IMR-90 (cell line): ENCODE results near the gene ATP23. TPM values are rescaled to one million over a fixed set of nuclear protein-coding genes. Genes with fewer than 3 reads are reported as not detected.

Experiments
- ATAC-seq: fragments of 200-7000 bp; cut with Tn5 transposase; 2 replicates; pipeline ENCODE4 v1.9.1; 2020; ENCODE audit warnings: low read depth, mild to moderate bottlenecking, moderate library complexity
- BruUV-seq: library from RNA; stranded (reverse); fragments of 400-500 nt; replicated peaks from 2 replicates; lab custom pipeline; 2021; lab: Mats Ljungman, UMichigan
- CTCF ChIA-PET: fragments of 300-600 bp; formaldehyde crosslinking; extraction: SDS; loops from one replicate; lab custom pipeline; 2021; ENCODE audit warnings: antibody characterized with exemption; lab: Yijun Ruan, JAX
- POLR2A ChIA-PET: fragments of 300-600 bp; sonication (Branson Sonifier 250); formaldehyde crosslinking; loops from one replicate; lab custom pipeline; 2022; ENCODE audit warnings: antibody characterized with exemption; ENCODE audit not compliant: unreplicated experiment; lab: Charles Lee
- DNase-seq: peaks from one replicate; pipeline ENCODE4 v3.0.0; 2013
- H2AFZ ChIP-seq: replicated peaks from 2 replicates; pipeline ENCODE3; 2013; ENCODE audit warnings: low read length, mild to moderate bottlenecking; ENCODE audit not compliant: poor library complexity
- H2AK5ac ChIP-seq: 2 replicates; pipeline ENCODE4 v1.6.1; 2013; ENCODE audit warnings: low read depth, low read length, inconsistent platforms
- H2AK9ac ChIP-seq: replicated peaks from 2 replicates; pipeline ENCODE3; 2013; ENCODE audit warnings: mild to moderate bottlenecking, low read depth, low read length, moderate library complexity; ENCODE audit not compliant: poor library complexity
- H2BK120ac ChIP-seq: 2 replicates; pipeline ENCODE4 v1.6.1; 2013; ENCODE audit warnings: low read depth, low read length, inconsistent platforms
- H2BK15ac ChIP-seq: 3 replicates; pipeline ENCODE4 v1.6.1; 2013; ENCODE audit warnings: low read depth, low read length, inconsistent platforms
- H2BK20ac ChIP-seq: 2 replicates; pipeline ENCODE4 v1.6.1; 2013; ENCODE audit warnings: low read depth, mild to moderate bottlenecking, inconsistent platforms, low read length, moderate library complexity
- H2BK5ac ChIP-seq: 2 replicates; pipeline ENCODE4 v1.6.1; 2013; ENCODE audit warnings: mild to moderate bottlenecking, low read depth, low read length, inconsistent platforms; ENCODE audit not compliant: poor library complexity, severe bottlenecking
- H3K14ac ChIP-seq: replicated peaks from 2 replicates; pipeline ENCODE4 v1.6.1; 2013; ENCODE audit warnings: low read depth, low read length, inconsistent platforms
- H3K18ac ChIP-seq: 2 replicates; pipeline ENCODE4 v1.6.1; 2013; ENCODE audit warnings: low read depth, low read length, control low read depth
- H3K23ac ChIP-seq: 2 replicates; pipeline ENCODE4 v1.6.1; 2013; ENCODE audit warnings: low read depth, low read length, inconsistent platforms
- H3K27ac ChIP-seq: 2 replicates; pipeline ENCODE4 v1.5.1; 2013; ENCODE audit warnings: mild to moderate bottlenecking, control low read depth, low read length; ENCODE audit not compliant: insufficient read depth
- H3K27me3 ChIP-seq: 2 replicates; pipeline ENCODE4 v1.6.1; 2013; ENCODE audit warnings: low read length; ENCODE audit not compliant: control insufficient read depth, insufficient read depth
- H3K36me3 ChIP-seq: 2 replicates; pipeline ENCODE4 v1.6.1; 2013; ENCODE audit warnings: low read length, mixed read lengths; ENCODE audit not compliant: control insufficient read depth, insufficient read depth
- H3K4ac ChIP-seq: 2 replicates; pipeline ENCODE4 v1.6.1; 2013; ENCODE audit warnings: low read depth, low read length, inconsistent platforms
- H3K4me1 ChIP-seq: 2 replicates; pipeline ENCODE4 v1.6.1; 2013; ENCODE audit warnings: low read length, mixed read lengths; ENCODE audit not compliant: control insufficient read depth, insufficient read depth
- H3K4me2 ChIP-seq: 2 replicates; pipeline ENCODE4 v1.6.1; 2013; ENCODE audit warnings: low read depth, mild to moderate bottlenecking, control low read depth, low read length, moderate library complexity
- H3K4me3 ChIP-seq: 2 replicates; pipeline ENCODE4 v1.5.1; 2013; ENCODE audit warnings: low read depth, mild to moderate bottlenecking, control low read depth, low read length, moderate library complexity; ENCODE audit not compliant: insufficient read depth
- H3K56ac ChIP-seq: 2 replicates; pipeline ENCODE4 v1.6.1; 2013; ENCODE audit warnings: low read length, inconsistent platforms; ENCODE audit not compliant: insufficient read depth; ENCODE audit errors: extremely low read depth
- H3K79me1 ChIP-seq, 2 experiments: 2 replicates each; pipeline ENCODE4 v1.6.1; 2013; ENCODE audit warnings: low read length in 2 of 2, inconsistent platforms in 1 of 2, low read depth in 1 of 2
- H3K9ac ChIP-seq: 2 replicates; pipeline ENCODE4 v1.6.1; 2013; ENCODE audit warnings: low read depth, low read length, control low read depth
- H3K9me1 ChIP-seq: 2 replicates; pipeline ENCODE4 v1.6.1; 2013; ENCODE audit warnings: low read length, inconsistent platforms; ENCODE audit not compliant: insufficient read depth
- H3K9me3 ChIP-seq: 2 replicates; pipeline ENCODE4 v1.6.1; 2013; ENCODE audit warnings: low read length; ENCODE audit not compliant: control insufficient read depth, insufficient read depth
- H4K20me1 ChIP-seq: 2 replicates; pipeline ENCODE4 v1.6.1; 2013; ENCODE audit warnings: low read length, inconsistent platforms; ENCODE audit not compliant: insufficient read depth
- H4K5ac ChIP-seq: 2 replicates; pipeline ENCODE4 v1.6.1; 2013; ENCODE audit warnings: mild to moderate bottlenecking, low read depth, low read length, control low read depth
- H4K8ac ChIP-seq, 2 experiments: 2 replicates each; pipeline ENCODE4 v1.6.1; 2013; ENCODE audit warnings: low read depth in 2 of 2, low read length in 2 of 2, control low read depth in 1 of 2, inconsistent platforms in 1 of 2
- H4K91ac ChIP-seq: 2 replicates; pipeline ENCODE4 v1.6.1; 2013; ENCODE audit warnings: low read depth, low read length, inconsistent platforms; ENCODE audit not compliant: insufficient read depth
- BHLHE40 ChIP-seq: fragments of 150-350 bp; IDR thresholded peaks from 2 replicates; pipeline ENCODE4 v1.6.1; 2016; ENCODE audit warnings: mild to moderate bottlenecking, low read depth, low read length
- CEBPB ChIP-seq: IDR thresholded peaks from 2 replicates; pipeline ENCODE4 v1.6.1; 2012; ENCODE audit warnings: low read depth, low read length, improper control_type of control experiment
- MAFK ChIP-seq: IDR thresholded peaks from 2 replicates; pipeline ENCODE4 v1.6.1; 2012; ENCODE audit warnings: low read depth, low read length, improper control_type of control experiment
- RAD21 ChIP-seq: IDR thresholded peaks from 2 replicates; pipeline ENCODE4 v1.6.1; 2012; ENCODE audit warnings: low read length, improper control_type of control experiment
- WGBS, 2 experiments: methylation state at CpG; one replicate each; pipeline versions ENCODE4 v1.1.5 to v1.1.7; 2013; ENCODE audit warnings: missing lambda C conversion rate in 2 of 2; ENCODE audit not compliant: insufficient read length in 1 of 2; ENCODE audit errors: extremely low coverage in 2 of 2; 5-methylcytosine and 5-hydroxymethylcytosine counted together
- dilution Hi-C: fragments of 300-500 bp; cut with HindIII; formaldehyde crosslinking; loops from one replicate; pipeline ENCODE4 v1.14.3; 2018; ENCODE audit warnings: low sequenced_read_pairs; ENCODE audit not compliant: unreplicated experiment
- in situ Hi-C: fragments of 300-500 bp; cut with MboI; formaldehyde crosslinking; loops from 3 replicates; pipeline ENCODE4 v1.14.3; 2019; ENCODE audit warnings: low sequenced_read_pairs, inconsistent platforms, mixed read lengths
- intact Hi-C: fragments of 100-400 bp; cut with micrococcal nuclease; formaldehyde crosslinking; loops from 2 replicates; pipeline ENCODE4 v1.10.0; 2022
- polyA plus RNA-seq, 3 experiments: library from polyadenylated mRNA; depleted of rRNA; stranded (reverse); fragments of >200 nt; gene quantifications; 2 replicates each; pipeline ENCODE4 v1.2.3, GENCODE V29; 2012; ENCODE audit warnings: low replicate concordance in 1 of 3
- total RNA-seq: library from RNA; depleted of rRNA; stranded (reverse); fragments of >200 nt; gene quantifications from 2 replicates; pipeline ENCODE4 v1.2.3, GENCODE V29; 2012
- TF ChIP-seq, protein P1 (sequence below): conservative IDR thresholded peaks from 2 replicates; pipeline ENCODE4 v1.5.1; 2012; ENCODE audit warnings: mild to moderate bottlenecking, low read depth, low read length, improper control_type of control experiment
- TF ChIP-seq, protein P2 (sequence below): fragments of 150-350 bp; IDR thresholded peaks from 2 replicates; pipeline ENCODE4 v1.6.1; 2017; ENCODE audit warnings: mild to moderate bottlenecking, antibody characterized with exemption, low read length, low read depth

The ATP23 gene
- total and polyA plus RNA-seq, 2 of the 4 experiments (the other 2 are of a cell fraction): 6.4 to 7.2 TPM

DNA sequence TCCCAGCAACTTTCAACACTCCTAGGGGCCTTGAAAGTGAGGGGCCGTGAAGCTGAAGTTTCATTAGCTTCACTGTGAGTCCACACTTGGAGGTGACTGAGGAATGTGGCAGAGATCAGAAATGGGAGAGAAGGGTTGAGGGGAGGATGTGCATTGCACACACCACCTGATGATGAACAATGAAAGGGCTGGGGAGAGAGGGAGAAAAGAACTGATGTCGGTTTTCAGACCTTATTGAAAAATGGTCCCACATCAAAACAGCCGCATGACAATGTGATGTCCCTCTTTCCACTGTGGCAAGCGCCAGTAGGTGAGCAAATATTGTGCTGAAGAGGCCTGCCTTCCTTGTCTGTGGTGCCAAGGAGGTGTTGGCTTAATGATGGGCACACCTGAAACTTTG lies 32.3 kb upstream of the ATP23 start:
- no CpG with 5 or more reads among the region's 4 CpGs for WGBS, 2 experiments
- intact Hi-C loops (no loop called here), in situ Hi-C loops (loop anchor here (5.0 kb wide), 1 partner anchor 82 kb away; no protein-coding TSS in a partner anchor), dilution Hi-C loops (no loop called here)
- no peak overlapping the region for H2BK5ac ChIP-seq
- H3K36me3 ChIP-seq: no peaks in the 10 kb centered on the region
- H3K27me3 ChIP-seq: peaks cover 46% of the 10 kb centered on the region
- POLR2A ChIA-PET: no interaction called here
- H3K4ac ChIP-seq: no peak overlapping the region
- no peaks in the 10 kb centered on the region; a peak in 1 of 4 replicates for H3K79me1 ChIP-seq
- BruUV-seq: no TSS peak
- H3K14ac ChIP-seq: no peak overlapping the region
- no peak overlapping the region for H3K18ac ChIP-seq
- CTCF ChIA-PET: no interaction called here
- H3K9me3 ChIP-seq: no peaks in the 10 kb centered on the region
- H2AK9ac ChIP-seq: no peak overlapping the region
- H2BK15ac ChIP-seq: no peak overlapping the region
- H2AK5ac ChIP-seq: no peak overlapping the region
- no peak overlapping the region for H2BK20ac ChIP-seq
- TF ChIP-seq, protein P1, sequence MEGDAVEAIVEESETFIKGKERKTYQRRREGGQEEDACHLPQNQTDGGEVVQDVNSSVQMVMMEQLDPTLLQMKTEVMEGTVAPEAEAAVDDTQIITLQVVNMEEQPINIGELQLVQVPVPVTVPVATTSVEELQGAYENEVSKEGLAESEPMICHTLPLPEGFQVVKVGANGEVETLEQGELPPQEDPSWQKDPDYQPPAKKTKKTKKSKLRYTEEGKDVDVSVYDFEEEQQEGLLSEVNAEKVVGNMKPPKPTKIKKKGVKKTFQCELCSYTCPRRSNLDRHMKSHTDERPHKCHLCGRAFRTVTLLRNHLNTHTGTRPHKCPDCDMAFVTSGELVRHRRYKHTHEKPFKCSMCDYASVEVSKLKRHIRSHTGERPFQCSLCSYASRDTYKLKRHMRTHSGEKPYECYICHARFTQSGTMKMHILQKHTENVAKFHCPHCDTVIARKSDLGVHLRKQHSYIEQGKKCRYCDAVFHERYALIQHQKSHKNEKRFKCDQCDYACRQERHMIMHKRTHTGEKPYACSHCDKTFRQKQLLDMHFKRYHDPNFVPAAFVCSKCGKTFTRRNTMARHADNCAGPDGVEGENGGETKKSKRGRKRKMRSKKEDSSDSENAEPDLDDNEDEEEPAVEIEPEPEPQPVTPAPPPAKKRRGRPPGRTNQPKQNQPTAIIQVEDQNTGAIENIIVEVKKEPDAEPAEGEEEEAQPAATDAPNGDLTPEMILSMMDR: no peak
- no peak for TF ChIP-seq CEBPB
- TF ChIP-seq BHLHE40: no peak
- TF ChIP-seq, protein P2, sequence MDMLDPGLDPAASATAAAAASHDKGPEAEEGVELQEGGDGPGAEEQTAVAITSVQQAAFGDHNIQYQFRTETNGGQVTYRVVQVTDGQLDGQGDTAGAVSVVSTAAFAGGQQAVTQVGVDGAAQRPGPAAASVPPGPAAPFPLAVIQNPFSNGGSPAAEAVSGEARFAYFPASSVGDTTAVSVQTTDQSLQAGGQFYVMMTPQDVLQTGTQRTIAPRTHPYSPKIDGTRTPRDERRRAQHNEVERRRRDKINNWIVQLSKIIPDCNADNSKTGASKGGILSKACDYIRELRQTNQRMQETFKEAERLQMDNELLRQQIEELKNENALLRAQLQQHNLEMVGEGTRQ: no peak
- no peak for TF ChIP-seq RAD21
- TF ChIP-seq MAFK: no peak
- H2AFZ ChIP-seq: no peak overlapping the region
- H4K20me1 ChIP-seq: no peaks in the 10 kb centered on the region
- H3K56ac ChIP-seq: no peak overlapping the region
- H3K27ac ChIP-seq: no peak overlapping the region
- no peak overlapping the region for H2BK120ac ChIP-seq
- no peak for DNase-seq
- no peak overlapping the region for H4K5ac ChIP-seq
- H4K8ac ChIP-seq: no peak overlapping the region
- no peaks in the 10 kb centered on the region for H3K9me1 ChIP-seq
- H3K4me2 ChIP-seq: no peak overlapping the region
- no peak for ATAC-seq
- H3K9ac ChIP-seq: no peak overlapping the region
- no peak overlapping the region for H3K4me3 ChIP-seq
- H3K4me1 ChIP-seq: no peaks in the 10 kb centered on the region; the same call in 1 of the 2 replicates
- no peak overlapping the region for H4K91ac ChIP-seq
- no peak overlapping the region for H3K23ac ChIP-seq
